ENCODE data around the gene COTL1. TPM values are rescaled to one million over a fixed set of nuclear protein-coding genes. Genes with fewer than 3 reads are reported as not detected.

The COTL1 gene
- total and polyA plus RNA-seq, 7 donors: 6.1 to 44.5 (median 9.8) TPM

GRCh38 chr16:84606081-84606875 lies 11.6 kb downstream of the COTL1 start:
- H3K27ac ChIP-seq: no peak overlapping the region
- no peaks in the 10 kb centered on the region for H3K9me3 ChIP-seq

GRCh38 chr16:84605339-84605848 lies 12.5 kb downstream of the COTL1 start:
- intact Hi-C loops (cut with DNase I): no loop called here
- ATAC-seq (no peak), DNase-seq (no peak)
- no peaks in the 10 kb centered on the region for H3K4me1 ChIP-seq
- no peaks in the 10 kb centered on the region for H3K36me3 ChIP-seq (ENCODE audit: insufficient read depth in 1 of 2, low read depth in 1 of 2)
- no peak overlapping the region for H3K27ac ChIP-seq
- H3K9me3 ChIP-seq: no peaks in the 10 kb centered on the region
- no peak overlapping the region for H3K4me3 ChIP-seq
- no peak for TF ChIP-seq CTCF (IDR thresholded peaks at IDR 0.05)
- peaks cover 0 to 17% (median 0%) of the 10 kb centered on the region in 3 donors for H3K27me3 ChIP-seq (ENCODE audit: insufficient read depth in 3 of 3, low read length in 2 of 3)
- 81 to 85% (median 82%) methylated on average over 6 of the region's 6 CpGs for WGBS, 3 donors

More at GRCh38 chr16:84606081-84606875, 11.6 kb downstream of the COTL1 start:
- H3K27me3 ChIP-seq (ENCODE audit: insufficient read depth in 3 of 3, low read length in 2 of 3): peaks cover 0 to 16% (median 0%) of the 10 kb centered on the region in 3 donors
- DNase-seq: no peak
- no peak for ATAC-seq
- no peaks in the 10 kb centered on the region for H3K4me1 ChIP-seq
- no peak overlapping the region for H3K4me3 ChIP-seq
- WGBS, 3 donors: 89 to 91% (median 89%) methylated on average over 14 of the region's 14 CpGs
- H3K36me3 ChIP-seq (ENCODE audit: insufficient read depth in 1 of 2, low read depth in 1 of 2): no peaks in the 10 kb centered on the region
- TF ChIP-seq CTCF (IDR thresholded peaks at IDR 0.05): no peak
- intact Hi-C loops (cut with DNase I): no loop called here

- TF ChIP-seq CTCF (IDR thresholded peaks at IDR 0.05): no peak
- ATAC-seq: no peak
- Histone ChIP-seq H3K4me1 (no peaks in the 10 kb centered on the region), H3K36me3 (ENCODE audit: insufficient read depth in 1 of 2, low read depth in 1 of 2) (no peaks in the 10 kb centered on the region), H3K27me3 (ENCODE audit: insufficient read depth in 3 of 3, low read length in 2 of 3) (peaks cover 0 to 15% (median 0%) of the 10 kb centered on the region in 3 donors), H3K9me3 (no peaks in the 10 kb centered on the region), H3K27ac (no peak overlapping the region), H3K4me3 (no peak overlapping the region)
- intact Hi-C loops (cut with DNase I): no loop called here
- no peak for DNase-seq
- 74 to 81% (median 79%) methylated on average over 9 of the region's 9 CpGs for WGBS, 3 donors
Observed at GRCh38 chr16:84604477-84605013, 13.3 kb downstream of the COTL1 start.

GRCh38 chr16:84603940-84604339 lies 13.9 kb downstream of the COTL1 start:
- Histone ChIP-seq H3K27ac (no peak overlapping the region), H3K4me1 (no peaks in the 10 kb centered on the region)
- DNase-seq: no peak

More at GRCh38 chr16:84603940-84604339, 13.9 kb downstream of the COTL1 start:
- intact Hi-C loops (cut with DNase I): no loop called here
- WGBS, 3 donors: 86 to 92% (median 90%) methylated on average over 8 to 10 of the region's 10 CpGs
- ATAC-seq: no peak
- no peaks in the 10 kb centered on the region for H3K9me3 ChIP-seq
- H3K36me3 ChIP-seq (ENCODE audit: insufficient read depth in 1 of 2, low read depth in 1 of 2): no peaks in the 10 kb centered on the region
- peaks cover 0 to 15% (median 0%) of the 10 kb centered on the region in 3 donors for H3K27me3 ChIP-seq (ENCODE audit: insufficient read depth in 3 of 3, low read length in 2 of 3)
- H3K4me3 ChIP-seq: no peak overlapping the region
- TF ChIP-seq CTCF (IDR thresholded peaks at IDR 0.05): no peak
